GM23338 (cell line): ENCODE results near the gene GPATCH1. TPM values are rescaled to one million over a fixed set of nuclear protein-coding genes. Genes with fewer than 3 reads are reported as not detected.

Source experiments
- ATAC-seq: fragments of 200-7000 bp; cut with Tn5 transposase; 3 replicates; pipeline ENCODE4 v1.9.1; 2020
- DNase-seq: peaks from one replicate; pipeline ENCODE4 v3.0.0-alpha.2; 2015; ENCODE audit warnings: low spot score
- H2AFZ ChIP-seq: fragments of 200-600 bp; sonication (generic); 2 replicates; pipeline ENCODE4 v1.8.0; 2016; ENCODE audit warnings: antibody characterized with exemption, mild to moderate bottlenecking, moderate library complexity
- H3F3A ChIP-seq: fragments of 200-600 bp; sonication (generic); replicated peaks from 2 replicates; pipeline ENCODE4 v1.8.0; 2017; ENCODE audit warnings: antibody characterized with exemption, mixed run types, low read depth
- H3K27ac ChIP-seq: fragments of 200-600 bp; sonication (generic); 2 replicates; pipeline ENCODE4 v1.6.1; 2016; ENCODE audit warnings: low read depth
- H3K27me3 ChIP-seq: fragments of 200-600 bp; sonication (generic); 2 replicates; pipeline ENCODE4 v1.8.0; 2016; ENCODE audit warnings: mild to moderate bottlenecking, mixed run types, moderate library complexity; ENCODE audit not compliant: insufficient read depth
- H3K36me3 ChIP-seq: fragments of 200-600 bp; sonication (generic); 2 replicates; pipeline ENCODE4 v1.8.0; 2016; ENCODE audit warnings: mild to moderate bottlenecking; ENCODE audit not compliant: insufficient read depth
- H3K4me1 ChIP-seq: fragments of 200-600 bp; sonication (generic); 2 replicates; pipeline ENCODE4 v1.8.0; 2016; ENCODE audit warnings: mild to moderate bottlenecking, moderate library complexity; ENCODE audit not compliant: insufficient read depth
- H3K4me2 ChIP-seq: fragments of 200-600 bp; sonication (generic); 2 replicates; pipeline ENCODE4 v1.7.1; 2017; ENCODE audit warnings: mixed run types
- H3K4me3 ChIP-seq: fragments of 200-600 bp; sonication (generic); 2 replicates; pipeline ENCODE4 v1.6.1; 2016; ENCODE audit warnings: mixed run types
- H3K79me2 ChIP-seq: fragments of 200-600 bp; sonication (generic); replicated peaks from 2 replicates; pipeline ENCODE4 v1.8.0; 2017; ENCODE audit warnings: mild to moderate bottlenecking; ENCODE audit not compliant: insufficient read depth
- H3K9me2 ChIP-seq: fragments of 200-600 bp; sonication (generic); 2 replicates; pipeline ENCODE4 v1.8.0; 2017; ENCODE audit not compliant: insufficient read depth
- H4K20me1 ChIP-seq: fragments of 200-600 bp; sonication (generic); replicated peaks from 2 replicates; pipeline ENCODE4 v1.8.0; 2017; ENCODE audit warnings: mild to moderate bottlenecking; ENCODE audit not compliant: insufficient read depth
- H3K27ac Mint-ChIP-seq: 2 replicates; pipeline ENCODE4 v1.8.0; 2020; ENCODE audit warnings: inconsistent platforms, mild to moderate bottlenecking, moderate library complexity, mixed read lengths
- H3K27me3 Mint-ChIP-seq: 3 replicates; pipeline ENCODE4 v1.8.0; 2022; ENCODE audit warnings: low read depth, mild to moderate bottlenecking, moderate library complexity, mixed read lengths, inconsistent platforms; ENCODE audit not compliant: insufficient read depth, poor library complexity
- H3K36me3 Mint-ChIP-seq: 3 replicates; pipeline ENCODE4 v1.8.0; 2021; ENCODE audit warnings: low read depth, mild to moderate bottlenecking, inconsistent platforms, moderate library complexity, mixed read lengths
- H3K4me1 Mint-ChIP-seq: 3 replicates; pipeline ENCODE4 v1.8.0; 2020; ENCODE audit warnings: mild to moderate bottlenecking, inconsistent platforms, mixed read lengths
- H3K4me3 Mint-ChIP-seq: 3 replicates; pipeline ENCODE4 v1.8.0; 2021; ENCODE audit warnings: moderate library complexity, mild to moderate bottlenecking, inconsistent platforms, mixed read lengths
- H3K9me3 Mint-ChIP-seq: 3 replicates; pipeline ENCODE4 v1.8.0; 2020; ENCODE audit warnings: moderate library complexity, mild to moderate bottlenecking, inconsistent platforms, mixed read lengths
- CREB1 ChIP-seq: fragments of 250-450 bp; sonication (Bioruptor Pico); IDR thresholded peaks from 2 replicates; pipeline ENCODE4 v1.5.0; 2020; ENCODE audit warnings: low read depth, mild to moderate bottlenecking, moderate library complexity
- CTCF ChIP-seq, 2 experiments: fragments of 200-600 bp in 1 of 2; sonication (generic) in 1 of 2; conservative IDR thresholded peaks; 2 replicates each; pipeline versions ENCODE4 v1.5.1 to v1.6.1; 2016 to 2017; ENCODE audit warnings: antibody characterized with exemption in 2 of 2, low read depth in 2 of 2, mild to moderate bottlenecking in 2 of 2, moderate library complexity in 1 of 2
- ETS1 ChIP-seq: IDR thresholded peaks from 2 replicates; pipeline ENCODE4 v1.6.1; 2016; ENCODE audit warnings: antibody characterized with exemption
- EZH2 ChIP-seq: fragments of 200-600 bp; sonication (generic); IDR thresholded peaks from one replicate; pipeline ENCODE4 v1.8.0; 2017; ENCODE audit warnings: antibody characterized with exemption, mild to moderate bottlenecking, low read depth; ENCODE audit not compliant: unreplicated experiment
- EZH2phosphoT487 ChIP-seq: fragments of 200-600 bp; sonication (generic); IDR thresholded peaks from one replicate; pipeline ENCODE4 v1.8.1; 2018; ENCODE audit warnings: antibody characterized with exemption; ENCODE audit not compliant: unreplicated experiment
- JUNB ChIP-seq: IDR thresholded peaks from one replicate; pipeline ENCODE4 v1.6.1; 2016; ENCODE audit warnings: antibody characterized with exemption; ENCODE audit not compliant: unreplicated experiment
- POLR2AphosphoS5 ChIP-seq: IDR thresholded peaks from 2 replicates; pipeline ENCODE4 v1.6.1; 2016; ENCODE audit warnings: antibody characterized with exemption, low read depth
- REST ChIP-seq: IDR thresholded peaks from one replicate; pipeline ENCODE4 v1.6.1; 2018; ENCODE audit warnings: antibody characterized with exemption; ENCODE audit not compliant: unreplicated experiment
- STAT1 ChIP-seq: IDR thresholded peaks from one replicate; pipeline ENCODE4 v1.6.1; 2016; ENCODE audit warnings: antibody characterized with exemption; ENCODE audit not compliant: unreplicated experiment
- ZNF114 ChIP-seq: fragments of 250-450 bp; sonication (Bioruptor Pico); IDR thresholded peaks from 2 replicates; pipeline ENCODE4 v1.5.0; 2020; ENCODE audit warnings: mild to moderate bottlenecking, moderate library complexity
- ZNF331 ChIP-seq: fragments of 250-450 bp; sonication (Bioruptor Pico); IDR thresholded peaks from 2 replicates; pipeline ENCODE4 v1.5.0; 2020; ENCODE audit warnings: low read depth, mild to moderate bottlenecking, moderate library complexity
- polyA plus RNA-seq: library from polyadenylated mRNA; unstranded; fragments of >200 nt; fragmentation: Nextera tagmentation; extraction: Ambion mirVana; gene quantifications from 2 replicates; pipeline ENCODE4 v1.2.1, GENCODE V29; 2016
- total RNA-seq: library from RNA; depleted of rRNA; stranded (reverse); fragments of >200 nt; shearing (Covaris generic); gene quantifications from 2 replicates; pipeline ENCODE4 v1.2.3, GENCODE V29; 2014

GPATCH1 gene
- total and polyA plus RNA-seq, 2 experiments from 2014 or later = 12.0 to 13.6 TPM

- TF ChIP-seq REST = no peak
- no peak for TF ChIP-seq EZH2
- TF ChIP-seq CTCF (conservative IDR thresholded peaks at IDR 0.05; ENCODE audit: low read depth in 2 of 2) = no peak
- TF ChIP-seq ZNF331 = no peak
- TF ChIP-seq EZH2phosphoT487 = no peak
- no peak for TF ChIP-seq POLR2AphosphoS5
Measured at GRCh38 chr19:33054623-33055022, 26.4 kb upstream of the GPATCH1 start (continued).

- no peak overlapping the region for H2AFZ ChIP-seq
- peaks cover 15% of the 10 kb centered on the region for H4K20me1 ChIP-seq
- no peaks in the 10 kb centered on the region for H3F3A ChIP-seq
- peaks cover 6% of the 10 kb centered on the region; the same call in 2 of the 3 replicates for H3K4me1 Mint-ChIP-seq
- peak overlapping the region; percentile 14; the same call in 1 of the 2 replicates for H3K27ac ChIP-seq
- H3K4me3 ChIP-seq = no peak overlapping the region
- no peaks in the 10 kb centered on the region for H3K9me3 Mint-ChIP-seq
- peaks cover 16% of the 10 kb centered on the region for H3K36me3 Mint-ChIP-seq
- ATAC-seq (peak; percentile 42), DNase-seq (no peak)
- peaks cover 4% of the 10 kb centered on the region for H3K27me3 Mint-ChIP-seq
- peaks cover 2% of the 10 kb centered on the region; the same call in 1 of the 2 replicates for H3K4me1 ChIP-seq
- no peaks in the 10 kb centered on the region for H3K36me3 ChIP-seq
- H3K9me2 ChIP-seq = no peaks in the 10 kb centered on the region
- H3K79me2 ChIP-seq = peaks cover 63% of the 10 kb centered on the region
- TF ChIP-seq ZNF331 (no peak), STAT1 (no peak), ETS1 (no peak), EZH2phosphoT487 (no peak), ZNF114 (CRISPR knock-in tag) (no peak), REST (no peak), EZH2 (no peak), CREB1 (CRISPR knock-in tag) (no peak), JUNB (no peak)
- peak overlapping the region; percentile 27; the same call in 1 of the 2 replicates for H3K27ac Mint-ChIP-seq
- no peak overlapping the region for H3K4me2 ChIP-seq
- H3K27me3 ChIP-seq = no peaks in the 10 kb centered on the region
- no peak overlapping the region for H3K4me3 Mint-ChIP-seq
Measured at GRCh38 chr19:33055718-33056117, 25.3 kb upstream of the GPATCH1 start.
